NCI-H345 (cell line): ENCODE results near the gene TIPARP.
"Not testable (repeated sequence)": the region's sequence is repeated elsewhere in the genome, so short reads cannot be mapped to it uniquely, and the experiment has no call there.

Experiments
- DNase-seq: peaks from one replicate; lab custom pipeline; 2025; lab: John Stamatoyannopoulos, UW

Gene TIPARP

GRCh38 chr3:156711944-156712343 lies 37.6 kb downstream of the TIPARP start:
- DNase-seq, result not testable (repeated sequence)

GRCh38 chr3:156716105-156716862 lies 41.9 kb downstream of the TIPARP start:
- no peak for DNase-seq

- DNase-seq, result no peak
Measured at GRCh38 chr3:156718622-156719306, 44.4 kb downstream of the TIPARP start.

- no peak for DNase-seq
Measured at GRCh38 chr3:156720826-156721225, 46.4 kb downstream of the TIPARP start.

DNA sequence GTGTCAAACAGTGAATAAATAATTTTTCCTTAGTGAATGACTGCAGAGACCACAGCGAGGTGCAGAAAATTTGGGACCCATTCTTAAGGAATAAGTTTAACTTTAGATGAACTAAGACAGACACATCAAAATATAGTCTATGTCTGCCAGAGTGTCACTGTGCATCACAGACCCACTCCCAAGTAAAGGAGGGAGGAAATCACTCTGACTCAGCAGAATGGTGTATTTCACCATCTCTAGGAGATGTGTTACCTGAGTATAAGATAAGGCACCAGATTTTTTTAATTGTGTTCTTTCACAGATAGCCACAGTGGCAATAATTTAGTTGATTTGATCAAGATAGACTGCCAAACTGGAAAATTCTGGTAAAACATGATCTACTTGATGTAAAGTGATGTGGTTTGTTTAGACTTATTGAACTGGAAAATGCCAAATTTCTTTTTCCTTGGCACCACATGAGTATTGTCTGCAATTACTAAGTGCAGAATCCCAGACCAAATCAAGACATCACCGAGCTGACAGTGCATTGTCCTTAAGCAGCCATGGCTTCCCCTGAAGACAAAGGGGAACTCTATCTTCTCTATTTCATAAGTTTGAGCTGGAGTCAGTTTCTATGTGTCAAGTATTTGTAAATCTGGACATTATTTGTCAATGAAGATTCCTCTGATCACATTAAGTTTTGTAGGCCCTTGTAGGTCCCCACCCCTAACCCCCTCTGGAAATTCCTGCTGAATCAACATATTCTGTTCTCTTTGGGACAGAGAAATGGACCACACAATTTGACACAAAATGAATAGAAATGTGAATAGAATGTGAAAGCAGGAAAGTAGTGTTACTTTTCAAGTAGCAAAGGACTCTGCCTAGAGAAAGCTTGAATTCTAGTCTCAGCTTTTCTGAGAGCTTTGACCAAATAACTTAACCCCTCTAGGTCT lies 47.6 kb downstream of the TIPARP start:
- DNase-seq, result no peak

- DNase-seq, result no peak
Measured at GRCh38 chr3:156723182-156723619, 48.8 kb downstream of the TIPARP start.

DNA sequence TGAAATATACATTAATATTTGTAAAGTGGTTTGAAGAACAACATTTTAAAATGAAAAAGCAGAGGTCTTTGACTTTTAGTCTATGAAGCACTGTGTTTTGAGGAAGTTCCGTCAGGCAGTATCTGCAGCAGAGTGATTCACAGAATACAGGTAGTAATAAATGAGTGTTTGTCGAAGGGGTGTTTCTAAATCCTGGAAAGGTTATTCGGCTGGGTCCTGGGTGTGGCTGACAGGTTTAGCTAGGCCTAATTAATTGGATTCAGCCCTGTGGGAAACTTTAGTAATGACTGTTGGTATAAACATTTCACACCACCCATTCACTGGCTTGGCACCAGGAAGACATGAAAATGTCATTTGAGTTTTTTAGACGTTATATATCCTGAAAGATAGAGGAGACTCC lies 51.3 kb downstream of the TIPARP start:
- DNase-seq, result no peak

DNA sequence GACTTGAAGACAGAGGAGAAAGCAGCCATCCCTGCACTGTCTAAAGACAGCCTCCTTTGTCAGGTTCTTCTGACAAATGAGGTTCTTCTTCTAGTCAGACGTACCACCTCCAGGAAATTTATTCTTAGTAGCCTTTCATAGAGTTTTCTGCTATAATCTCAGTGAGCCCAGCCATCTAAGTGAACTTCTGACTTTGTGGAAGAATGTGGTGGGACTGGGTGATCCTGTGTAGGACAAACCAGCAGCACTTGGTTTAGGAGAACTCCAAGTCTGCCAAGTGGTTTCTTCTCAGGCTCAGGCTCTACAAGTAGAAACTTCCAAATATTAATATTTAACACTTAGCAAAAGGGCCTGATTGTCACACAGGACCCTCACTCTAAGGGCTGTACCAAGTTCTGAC lies 52.1 kb downstream of the TIPARP start:
- DNase-seq, result no peak

DNA sequence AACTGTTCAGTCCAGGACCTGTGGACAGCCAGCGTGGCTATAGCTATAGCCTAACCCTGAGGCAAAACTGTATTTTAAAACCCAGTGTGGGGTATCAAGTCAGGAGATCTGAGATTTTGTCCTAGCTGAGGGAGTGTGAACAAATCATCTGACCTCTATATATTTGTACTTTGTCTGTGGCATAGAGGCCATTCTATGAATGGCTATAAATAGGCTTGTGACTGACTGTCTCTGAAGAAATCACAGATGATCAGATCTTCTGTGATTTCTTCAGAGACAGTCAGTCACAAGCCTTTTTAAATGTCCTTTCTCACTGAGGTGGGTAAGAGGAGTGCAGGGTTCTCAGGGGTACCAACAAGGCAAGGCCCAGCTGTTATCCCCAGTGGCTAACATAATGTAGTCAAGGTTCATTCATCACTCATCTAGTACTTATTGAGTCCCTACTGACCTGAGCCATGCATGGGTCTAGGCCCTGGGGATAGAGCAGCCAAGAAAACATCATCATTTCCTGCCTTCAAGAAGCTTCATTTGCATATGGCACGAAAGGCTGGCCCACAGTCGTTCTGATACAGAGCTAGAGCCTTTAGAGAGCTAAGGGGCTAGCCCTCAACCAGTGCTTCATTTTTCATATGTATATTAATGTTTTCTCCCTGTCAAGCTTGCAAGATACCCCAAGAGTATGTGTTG lies 53.3 kb downstream of the TIPARP start:
- no peak for DNase-seq

DNA sequence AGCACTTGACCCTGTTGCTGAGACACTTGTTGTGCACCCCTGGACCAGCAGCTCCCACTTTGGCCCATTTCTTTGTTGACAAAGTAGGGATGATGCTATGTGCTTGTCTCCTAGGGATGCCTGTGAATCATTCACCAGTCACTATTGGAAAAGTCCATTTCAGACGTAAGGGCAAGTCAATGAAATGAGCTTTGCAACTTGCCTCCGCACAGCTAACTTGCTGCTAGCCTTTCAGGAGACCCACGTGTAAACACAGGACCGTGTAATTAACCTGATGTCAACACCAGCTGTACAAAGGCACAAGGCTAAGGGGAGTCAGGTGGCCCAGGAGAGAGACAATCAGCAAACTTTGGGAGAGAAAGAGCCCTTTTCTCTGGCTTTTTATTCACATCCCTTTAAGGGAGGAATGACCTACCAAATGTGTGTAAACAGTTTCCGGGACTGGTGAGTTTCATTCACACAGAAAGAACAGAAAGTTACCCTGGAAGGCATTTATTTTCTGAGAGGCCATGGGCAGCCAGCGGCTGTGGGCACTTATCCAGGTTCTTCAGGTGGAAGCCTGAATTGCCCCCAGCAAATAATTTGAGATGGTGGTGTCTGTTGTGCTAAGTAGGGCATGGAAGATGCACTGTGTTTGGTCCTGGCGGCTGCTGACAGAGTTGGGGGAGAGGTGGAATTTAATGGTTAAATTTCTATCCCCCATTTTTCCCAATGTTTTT lies 54.0 kb downstream of the TIPARP start:
- DNase-seq, result peak; percentile 24

GRCh38 chr3:156729460-156730179 lies 55.2 kb downstream of the TIPARP start:
- DNase-seq, result no peak

- no peak for DNase-seq
Measured at GRCh38 chr3:156731813-156732212, 57.4 kb downstream of the TIPARP start.

GRCh38 chr3:156732261-156732660 lies 57.9 kb downstream of the TIPARP start:
- no peak for DNase-seq

DNA sequence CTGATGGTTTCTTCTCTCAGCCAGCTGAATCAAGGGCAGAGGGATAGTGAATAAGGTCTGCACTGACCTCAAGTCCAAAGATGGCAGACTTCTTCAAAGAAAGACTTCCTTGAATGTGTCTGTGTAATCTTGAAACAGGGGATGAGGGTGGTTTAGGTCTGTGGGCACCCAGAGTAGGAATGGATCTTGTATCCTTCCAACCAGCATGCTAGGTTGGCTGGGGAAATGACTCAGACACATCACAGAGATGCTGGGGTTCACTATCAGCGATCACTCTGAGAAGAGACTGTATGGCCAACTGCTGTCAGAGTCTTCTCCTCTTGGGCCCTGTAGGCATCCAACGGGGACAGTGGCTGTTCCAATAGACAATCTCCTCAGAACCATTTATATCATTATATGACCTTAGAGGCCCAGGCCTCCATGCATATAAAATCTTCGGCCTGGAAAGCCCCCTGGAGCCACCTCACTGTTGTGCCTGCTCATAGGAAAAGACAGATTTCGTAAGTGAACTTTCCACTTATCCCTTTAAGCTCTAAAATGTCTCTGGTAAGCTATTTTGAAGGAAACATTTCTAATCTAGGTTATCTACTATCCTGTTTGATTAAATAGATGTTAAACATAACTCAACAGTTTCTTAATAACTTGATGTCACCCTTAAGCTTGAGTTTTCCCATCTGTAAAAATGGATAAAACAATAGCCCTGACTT lies 58.5 kb downstream of the TIPARP start:
- DNase-seq, result no peak

DNA sequence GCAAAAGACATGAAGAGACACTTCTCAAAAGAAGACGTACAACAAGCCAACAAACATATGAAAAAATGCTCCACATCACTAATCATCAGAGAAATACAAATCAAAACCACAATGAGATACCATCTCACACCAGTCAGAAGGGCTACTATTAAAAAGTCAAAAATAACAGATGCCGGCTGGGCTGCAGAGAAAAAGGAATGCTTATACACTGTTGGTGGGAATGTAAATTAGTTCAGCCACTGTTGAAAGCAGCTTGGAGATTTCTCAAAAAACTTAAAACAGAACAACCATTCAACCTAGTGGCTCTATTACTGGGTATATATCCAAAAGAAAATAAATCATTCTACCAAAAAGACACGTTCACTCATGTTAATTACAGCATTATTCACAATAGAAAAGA lies 60.3 kb downstream of the TIPARP start:
- DNase-seq, result not testable (repeated sequence)

DNA sequence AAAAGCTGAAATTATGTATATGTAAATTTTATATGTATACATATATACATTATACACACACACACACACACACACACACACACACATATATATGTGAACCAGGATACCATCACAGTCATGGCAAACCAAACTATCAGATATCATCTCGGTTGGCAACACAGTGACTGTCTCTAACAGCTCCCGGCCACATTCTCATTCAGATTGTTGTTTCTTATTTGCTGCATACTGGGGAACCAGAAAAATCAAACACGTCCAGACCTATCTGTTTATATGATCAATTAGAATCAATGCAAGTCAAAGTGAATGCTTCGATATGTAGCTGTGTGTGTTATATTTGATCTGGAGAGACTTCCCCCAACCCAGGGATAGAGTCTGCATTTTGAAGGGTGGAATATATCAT lies 61.1 kb downstream of the TIPARP start:
- no peak for DNase-seq

- DNase-seq, result not testable (repeated sequence)
Measured at GRCh38 chr3:156737049-156737448, 62.7 kb downstream of the TIPARP start.

GRCh38 chr3:156738251-156738650 lies 63.9 kb downstream of the TIPARP start:
- DNase-seq, result no peak

DNA sequence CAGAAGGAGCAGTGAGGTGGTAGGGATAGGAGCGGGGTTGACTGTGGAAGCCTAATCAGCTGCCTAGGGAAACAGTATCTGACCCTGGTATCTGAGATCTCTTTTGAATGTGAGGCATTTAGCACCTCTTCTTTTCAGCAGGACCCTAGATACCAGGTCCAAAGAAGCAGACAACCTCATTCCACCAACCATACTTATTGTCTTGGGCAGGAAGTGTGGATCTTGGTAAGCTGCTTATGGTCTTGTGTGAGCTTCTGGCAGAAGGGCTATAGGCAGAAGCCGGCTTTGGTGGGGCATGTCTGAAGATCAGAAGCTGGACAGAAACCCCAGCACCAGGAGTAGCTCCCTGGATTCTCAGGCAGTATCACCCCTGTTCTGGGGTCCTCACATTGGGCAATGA lies 65.6 kb downstream of the TIPARP start:
- DNase-seq, result no peak

GRCh38 chr3:156740581-156740980 lies 66.2 kb downstream of the TIPARP start:
- not testable (repeated sequence) for DNase-seq
